NCI-H2171 (cell line): ENCODE results near the gene ADGRA1.
"Not testable (repeated sequence)": the region's sequence is repeated elsewhere in the genome, so short reads cannot be mapped to it uniquely, and the experiment has no call there.

Experiments
- DNase-seq: peaks from one replicate; lab custom pipeline; 2025; lab: John Stamatoyannopoulos, UW

The ADGRA1 gene, protein sequence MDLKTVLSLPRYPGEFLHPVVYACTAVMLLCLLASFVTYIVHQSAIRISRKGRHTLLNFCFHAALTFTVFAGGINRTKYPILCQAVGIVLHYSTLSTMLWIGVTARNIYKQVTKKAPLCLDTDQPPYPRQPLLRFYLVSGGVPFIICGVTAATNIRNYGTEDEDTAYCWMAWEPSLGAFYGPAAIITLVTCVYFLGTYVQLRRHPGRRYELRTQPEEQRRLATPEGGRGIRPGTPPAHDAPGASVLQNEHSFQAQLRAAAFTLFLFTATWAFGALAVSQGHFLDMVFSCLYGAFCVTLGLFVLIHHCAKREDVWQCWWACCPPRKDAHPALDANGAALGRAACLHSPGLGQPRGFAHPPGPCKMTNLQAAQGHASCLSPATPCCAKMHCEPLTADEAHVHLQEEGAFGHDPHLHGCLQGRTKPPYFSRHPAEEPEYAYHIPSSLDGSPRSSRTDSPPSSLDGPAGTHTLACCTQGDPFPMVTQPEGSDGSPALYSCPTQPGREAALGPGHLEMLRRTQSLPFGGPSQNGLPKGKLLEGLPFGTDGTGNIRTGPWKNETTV

DNA sequence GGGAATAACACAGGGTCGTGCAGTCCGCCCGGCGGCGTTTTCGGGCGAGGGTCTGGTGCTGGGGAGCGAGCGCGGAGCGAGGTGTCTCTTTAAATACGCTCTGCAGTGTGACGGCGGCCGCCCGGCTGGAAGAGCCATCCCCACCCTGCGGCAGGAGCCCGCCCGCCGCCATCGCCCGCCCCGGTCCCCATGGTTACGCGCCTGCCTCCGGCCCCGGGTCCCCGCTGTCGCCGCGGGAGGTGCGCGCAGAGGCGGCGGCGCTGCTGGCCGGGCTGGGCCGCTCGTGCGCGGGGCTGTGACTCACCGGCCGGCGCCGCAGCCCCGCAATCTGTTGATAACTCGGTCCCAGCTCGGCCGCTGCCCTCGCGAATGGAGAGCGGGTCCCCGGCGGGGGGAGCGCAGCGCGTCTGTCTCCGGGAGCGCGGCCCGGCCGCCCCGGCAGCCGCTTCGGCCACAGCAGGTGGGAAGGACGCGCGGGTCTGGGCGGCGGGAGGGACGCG, at the start of gene ADGRA1:
Gene ADGRA1, plus strand, starts transcription at position 246 of the 500 bp plus-strand sequence. CDS start 986 bp downstream, outside the sequence.
- no peak for DNase-seq

DNA sequence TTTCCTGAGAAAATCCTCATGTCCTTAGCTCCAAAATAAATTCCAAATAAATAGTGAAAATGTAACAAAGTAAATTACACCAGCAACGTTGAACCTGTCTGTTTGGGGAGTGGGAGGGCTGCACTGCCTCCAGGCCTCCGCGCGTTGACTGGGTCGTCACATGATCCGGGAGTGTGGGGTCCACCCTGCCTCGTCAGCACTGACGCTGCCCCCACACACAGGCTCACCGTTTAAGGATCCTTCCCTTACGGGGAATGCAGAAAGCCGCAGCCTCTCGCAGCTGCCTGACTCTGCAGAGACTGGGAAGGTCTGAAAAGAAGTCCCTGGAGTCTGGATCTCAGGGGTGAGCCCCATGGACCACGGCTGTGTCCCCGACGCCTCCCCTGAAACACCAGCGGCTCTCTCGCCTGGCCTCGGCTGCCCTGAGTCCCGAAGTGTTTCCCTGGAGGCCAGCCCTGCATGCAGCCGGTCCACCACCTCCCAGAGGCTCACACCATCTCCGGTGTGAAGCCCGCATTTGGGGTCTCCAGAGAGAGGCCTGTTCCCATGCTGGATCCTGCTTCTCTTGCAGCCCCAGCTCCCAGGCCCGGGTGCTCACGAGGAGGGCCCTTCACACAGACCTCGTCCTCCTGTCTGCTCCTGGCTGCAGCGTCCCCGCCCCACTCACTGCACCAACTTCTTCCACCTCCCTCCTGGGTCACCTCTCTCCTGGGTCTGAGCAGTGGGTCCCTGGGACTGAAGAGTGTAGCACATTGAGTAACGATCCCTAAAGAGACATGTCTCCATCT, 49.5 kb upstream of the ADGRA1 start:
- no peak for DNase-seq

DNA sequence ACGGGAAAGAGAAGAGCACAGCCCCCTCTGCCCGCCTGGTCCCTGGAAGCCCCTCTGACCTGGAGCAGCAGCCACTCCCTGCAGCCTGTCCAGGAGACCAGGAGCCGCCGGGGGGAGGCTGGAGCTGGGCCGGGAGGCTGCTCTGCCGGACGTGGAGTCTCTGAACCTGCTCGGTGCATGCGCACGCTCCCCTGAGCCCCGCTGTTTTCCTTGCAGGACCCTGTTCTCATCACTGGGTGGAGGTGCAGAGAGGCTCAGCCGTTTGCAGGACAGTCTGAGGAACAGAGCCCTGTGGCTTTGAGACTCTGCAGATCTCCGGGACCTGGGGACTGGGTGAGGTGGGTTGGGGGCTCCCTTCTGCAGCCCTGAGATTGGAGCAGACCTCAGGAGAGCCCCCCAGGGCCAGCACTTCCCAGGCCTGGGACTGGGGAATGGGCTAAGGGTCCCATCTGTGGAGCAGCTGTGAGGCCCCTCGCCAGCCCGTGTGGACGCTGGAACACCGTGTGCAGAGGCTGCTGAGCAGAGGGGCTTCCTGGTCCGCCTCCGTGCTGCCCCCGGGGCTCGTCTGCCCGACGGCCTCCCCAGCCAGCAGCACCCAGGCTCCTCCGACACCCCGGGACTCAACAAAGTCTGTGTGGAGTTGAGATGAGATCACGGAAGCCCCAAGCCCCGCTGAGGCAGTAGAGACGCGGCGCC, 48.5 kb upstream of the ADGRA1 start:
- DNase-seq = no peak

DNA sequence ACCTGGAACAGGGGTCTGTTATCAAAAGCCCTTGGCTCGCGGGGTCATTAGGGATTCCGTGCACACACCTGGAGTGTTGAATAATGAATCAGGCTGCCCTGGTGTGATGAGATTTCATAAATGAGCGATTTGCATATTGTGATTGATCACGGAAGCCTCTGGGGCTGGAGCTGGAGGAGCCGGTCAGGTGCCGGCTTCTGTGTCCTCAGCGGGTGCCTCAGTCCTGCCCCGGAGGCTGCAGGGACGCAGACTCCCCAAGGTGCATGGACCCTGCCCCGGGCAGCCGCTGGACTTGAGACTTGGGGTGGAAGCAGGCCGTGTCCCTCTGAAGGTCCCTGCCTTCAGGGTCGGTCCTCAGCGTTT, 47.9 kb upstream of the ADGRA1 start:
- DNase-seq = no peak

DNA sequence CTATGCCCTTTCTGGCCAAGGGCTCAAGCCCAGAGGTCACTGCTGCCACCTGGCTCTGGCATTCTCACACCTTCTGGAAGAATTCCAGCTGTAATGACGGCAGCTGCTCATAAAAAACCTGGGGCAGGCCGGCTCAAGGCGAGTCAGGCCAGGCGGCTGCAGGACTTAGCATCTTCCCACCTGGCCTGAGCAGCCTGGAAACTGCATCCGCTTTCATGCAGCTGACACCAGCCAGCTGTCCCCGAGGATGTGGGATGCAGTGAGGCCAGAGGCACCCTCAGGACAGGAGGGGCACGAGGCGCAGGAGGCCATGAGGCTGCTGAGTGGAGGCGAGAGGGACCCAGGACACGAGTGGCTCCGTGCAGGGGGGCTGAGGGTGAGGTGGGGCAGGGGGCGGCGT, 47.5 kb upstream of the ADGRA1 start:
- DNase-seq = no peak

DNA sequence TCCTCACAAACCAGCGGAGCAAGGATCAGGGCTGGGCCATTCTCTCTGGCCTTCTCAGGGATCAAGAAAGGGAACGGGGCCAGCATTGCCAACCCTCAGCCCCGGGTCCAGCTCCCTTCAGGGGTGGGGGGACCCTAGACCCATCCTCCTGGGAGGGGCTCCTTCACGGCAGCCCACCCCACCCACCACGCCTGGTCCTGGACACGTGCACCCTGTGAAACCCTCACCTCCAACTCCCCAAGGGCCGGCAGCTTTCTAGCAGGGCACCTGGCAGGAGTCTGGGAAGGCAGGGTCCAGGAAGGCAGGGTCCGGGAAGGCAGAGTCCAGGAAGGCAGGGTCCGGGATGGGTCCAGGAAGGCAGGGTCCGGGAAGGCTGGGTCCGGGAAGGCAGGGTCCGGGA, 46.6 kb upstream of the ADGRA1 start:
- DNase-seq = no peak

DNA sequence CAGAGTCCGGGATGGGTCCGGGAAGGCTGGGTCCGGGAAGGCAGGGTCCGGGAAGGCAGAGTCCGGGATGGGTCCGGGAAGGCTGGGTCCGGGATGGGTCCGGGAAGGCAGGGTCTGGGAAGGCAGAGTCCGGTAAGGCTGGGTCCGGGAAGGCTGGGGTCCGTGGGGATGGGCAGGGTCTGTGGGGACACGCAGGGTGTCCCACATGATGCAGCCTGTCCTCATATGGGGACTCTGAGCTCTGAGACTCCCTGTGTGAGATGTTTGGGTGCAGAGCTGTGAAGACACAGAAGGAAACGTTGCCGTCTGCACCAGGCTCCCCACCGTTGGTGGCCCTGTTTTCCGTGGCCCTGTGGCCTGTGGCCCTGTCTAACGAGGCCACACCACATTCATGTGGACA, 45.7 kb upstream of the ADGRA1 start:
- no peak for DNase-seq

DNA sequence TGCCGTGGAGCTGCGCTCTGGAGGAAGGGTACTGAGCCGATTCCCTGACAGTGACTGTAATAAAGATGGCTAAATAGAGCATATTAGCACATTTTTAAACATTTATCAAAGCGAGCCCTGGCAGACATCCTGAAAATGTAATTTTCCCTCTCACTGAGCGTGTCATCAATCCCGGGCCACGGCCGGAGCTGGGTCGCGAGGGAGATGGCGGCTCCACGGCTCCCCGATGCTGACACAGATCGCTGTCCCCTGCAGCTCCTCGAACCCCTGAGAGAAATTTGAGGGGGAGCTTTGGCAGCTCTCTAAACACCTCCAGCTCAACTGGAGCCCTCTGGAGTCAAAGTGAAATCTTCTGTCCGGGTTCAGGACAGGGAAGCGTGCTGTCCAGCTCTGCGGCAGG, 44.9 kb upstream of the ADGRA1 start:
- DNase-seq = no peak

DNA sequence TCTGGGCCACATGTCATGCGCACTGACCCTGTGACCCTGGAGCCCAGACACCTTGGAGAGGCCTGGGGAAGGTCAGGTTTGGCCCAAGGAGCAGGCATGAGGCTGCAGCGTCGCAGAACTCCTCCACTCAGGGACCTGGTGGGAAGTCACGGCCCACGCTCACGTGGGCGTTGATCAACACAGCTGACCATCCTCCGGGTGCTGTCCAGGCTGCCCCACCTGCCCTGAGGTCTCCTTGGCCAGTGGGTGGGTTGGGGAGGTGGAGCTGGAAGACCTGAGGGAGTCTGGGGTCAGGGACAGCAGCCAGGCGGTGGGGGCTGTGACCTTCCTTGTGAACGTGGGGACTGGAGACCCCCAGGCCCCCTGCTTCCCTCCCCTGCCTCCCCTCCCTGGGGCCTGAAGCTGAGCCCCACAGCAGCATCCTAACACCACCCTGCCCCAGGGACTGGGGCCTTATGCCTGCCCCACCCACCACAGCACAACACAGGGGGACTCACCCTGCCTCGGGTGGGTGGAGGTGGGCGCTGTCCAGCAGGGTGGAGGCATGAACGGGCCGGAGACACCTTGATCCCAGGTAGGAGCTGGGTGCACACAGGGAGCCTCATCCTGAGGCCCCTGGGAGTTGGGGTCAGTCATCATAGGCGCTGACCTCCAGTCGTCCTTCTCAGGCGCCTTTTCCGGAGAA, 44.0 kb upstream of the ADGRA1 start:
- DNase-seq = no peak

DNA sequence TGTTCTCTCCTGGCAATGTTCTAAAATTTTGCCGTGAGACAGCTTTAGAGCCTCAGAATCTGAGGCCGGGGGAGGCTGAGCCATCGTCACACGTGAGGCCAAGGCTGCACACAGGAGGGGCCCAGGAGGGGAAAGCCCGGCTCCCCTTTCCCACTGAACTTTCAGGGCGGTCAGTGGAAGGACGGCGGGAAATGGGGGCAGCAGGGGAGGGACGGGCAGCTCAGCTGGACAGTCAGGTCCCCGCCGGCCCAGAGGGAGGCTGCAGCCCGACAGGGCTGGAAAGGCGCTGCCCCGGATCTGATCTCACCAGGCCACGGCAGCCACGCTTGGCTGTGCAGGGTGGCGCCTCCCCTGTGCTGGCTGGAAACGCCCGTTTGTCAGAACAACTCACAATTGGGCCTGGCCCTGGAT, 43.3 kb upstream of the ADGRA1 start:
- no peak for DNase-seq

DNA sequence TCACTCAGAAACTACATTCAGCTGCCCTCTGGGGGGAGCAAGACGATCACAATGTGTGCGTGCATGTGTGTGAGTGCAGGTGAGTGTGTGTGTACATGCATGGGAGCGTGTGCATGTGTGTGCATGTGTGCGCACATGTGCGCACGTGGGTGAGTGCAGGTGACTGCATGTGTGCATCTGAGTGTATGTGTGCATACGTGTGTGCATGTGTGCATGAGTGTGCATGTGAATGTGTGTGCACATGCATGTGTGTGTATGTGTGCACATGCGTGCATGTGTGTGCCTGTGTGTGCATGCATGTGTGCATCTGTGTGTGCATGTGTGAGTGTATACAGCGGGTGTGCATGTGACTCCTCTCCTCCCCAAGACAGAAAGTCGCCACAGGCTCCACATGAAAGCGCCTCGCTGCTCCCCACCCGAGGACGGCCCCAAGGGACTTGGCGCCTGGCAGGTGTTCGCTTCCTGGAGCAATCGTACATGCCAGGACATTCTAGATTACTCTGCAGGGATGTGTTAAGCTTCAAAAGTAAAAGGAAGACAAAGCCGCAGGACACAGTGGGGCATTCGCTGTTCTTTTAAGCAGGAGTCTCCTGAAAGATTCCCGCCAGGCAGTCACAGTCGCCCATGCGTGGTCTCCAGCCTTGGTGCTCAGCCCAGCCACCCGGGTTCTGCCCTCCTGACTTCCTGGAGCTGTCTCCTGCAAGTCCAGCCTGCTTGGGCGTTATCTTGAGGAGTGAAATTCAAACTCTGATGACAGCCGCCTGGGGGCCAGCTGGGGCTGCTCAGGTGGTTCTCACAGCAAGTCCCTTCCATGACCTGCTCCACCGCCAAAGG, 42.0 kb upstream of the ADGRA1 start:
- no peak for DNase-seq

DNA sequence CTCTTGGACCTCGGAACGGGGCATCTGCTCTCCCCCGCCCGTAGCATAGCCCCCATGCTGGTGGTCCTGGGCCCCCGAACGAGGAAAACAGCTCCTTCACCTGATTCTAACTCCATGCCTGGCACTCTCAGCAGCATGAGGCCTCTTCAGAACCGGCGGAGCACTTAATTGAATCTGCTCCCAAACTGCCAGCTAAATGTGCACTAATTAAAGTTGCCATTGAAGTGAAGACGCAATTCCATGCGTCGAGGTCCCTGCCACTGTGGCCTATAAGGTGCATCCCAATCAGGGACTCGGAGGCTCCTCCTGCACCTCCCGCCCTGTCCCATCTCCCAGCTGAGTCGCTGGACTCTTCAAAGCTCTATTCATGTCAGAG, 41.3 kb upstream of the ADGRA1 start:
- no peak for DNase-seq

DNA sequence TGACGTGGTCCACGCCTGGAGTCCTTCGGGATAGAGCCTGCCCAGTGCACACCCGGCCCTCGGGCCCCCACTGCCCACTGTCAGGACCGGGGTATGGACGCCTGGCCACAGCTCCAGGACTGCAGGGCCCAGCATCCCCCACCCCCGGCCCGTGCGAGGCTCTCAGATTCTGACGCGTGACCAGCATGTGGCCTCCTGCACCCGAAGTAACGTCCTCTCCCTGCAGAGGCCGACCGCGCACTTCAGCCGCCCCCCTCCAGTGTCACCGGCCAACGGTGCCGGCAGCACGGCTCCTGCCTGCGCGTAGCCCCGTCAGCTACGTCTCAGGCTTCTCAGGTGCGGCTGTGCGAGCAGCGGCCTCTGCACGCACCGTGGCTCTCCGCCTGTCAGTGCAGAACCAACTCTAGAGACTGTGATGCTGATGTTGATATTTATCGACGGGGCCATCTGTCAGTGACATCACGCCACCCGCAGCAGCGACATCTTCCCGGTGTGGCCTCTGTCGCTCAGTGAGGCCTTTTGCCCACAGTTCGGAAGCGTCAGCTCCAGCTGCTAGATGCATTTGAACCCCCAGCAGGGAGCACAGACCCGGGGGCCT, 40.1 kb upstream of the ADGRA1 start:
- no peak for DNase-seq

DNA sequence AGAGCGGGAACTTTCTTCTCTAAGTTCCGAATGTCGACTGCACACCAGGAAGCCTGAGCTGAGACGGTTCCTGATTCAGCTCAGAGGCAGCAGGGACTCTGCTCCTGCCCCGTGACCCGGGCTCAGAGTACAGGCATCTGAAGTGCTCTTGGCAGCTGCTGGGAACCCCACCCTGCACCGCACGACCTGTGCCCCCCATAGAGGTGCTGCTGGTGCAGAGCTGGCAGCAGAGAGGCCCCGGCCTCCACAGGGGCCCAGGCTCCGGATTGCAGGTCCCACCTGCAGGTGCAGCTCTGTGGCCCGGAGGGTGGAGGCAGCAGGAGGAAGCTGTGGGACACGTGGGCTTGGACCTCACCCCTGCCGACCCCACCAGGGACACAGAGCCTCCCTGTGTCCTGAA, 39.5 kb upstream of the ADGRA1 start:
- DNase-seq = no peak

DNA sequence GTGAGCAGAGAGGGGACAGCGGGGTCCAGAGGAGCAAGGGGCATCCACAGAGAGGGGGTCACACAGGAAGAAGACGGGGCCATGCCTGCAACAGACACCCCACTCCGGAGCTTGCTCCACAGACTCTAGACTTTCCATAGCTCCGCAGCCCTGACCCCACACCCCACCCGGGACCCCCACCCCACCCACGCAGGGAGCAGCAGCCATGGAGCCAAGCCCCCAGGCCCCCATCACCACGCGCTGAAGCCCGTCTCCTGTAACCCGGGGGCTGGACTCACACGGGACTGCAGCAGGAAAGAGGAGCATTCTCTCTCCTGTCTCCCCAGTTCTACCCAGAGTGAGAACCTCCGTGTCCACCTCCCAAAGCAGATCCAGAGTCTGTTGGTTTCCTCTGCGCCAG, 38.8 kb upstream of the ADGRA1 start:
- no peak for DNase-seq

DNA sequence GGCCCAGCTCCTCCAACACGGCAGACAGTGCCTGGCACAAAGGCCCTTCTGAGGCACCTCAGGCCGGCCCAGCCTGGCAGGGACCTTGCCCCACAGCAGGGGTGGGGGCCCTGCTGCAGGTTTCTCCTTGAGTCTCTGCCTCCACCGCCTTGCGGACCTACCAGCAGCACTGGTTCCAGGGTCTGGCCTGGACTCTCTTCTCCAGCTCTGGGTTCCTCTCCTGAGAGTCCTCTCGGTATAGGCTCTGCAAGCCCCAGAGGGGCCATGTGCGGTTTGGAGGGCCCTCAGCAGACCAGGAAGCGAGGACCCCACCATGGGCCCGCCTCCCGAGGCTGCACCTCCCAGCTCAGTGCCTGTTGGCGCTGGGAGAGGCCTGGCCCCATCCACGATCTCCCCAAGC, 38.1 kb upstream of the ADGRA1 start:
- no peak for DNase-seq

DNA sequence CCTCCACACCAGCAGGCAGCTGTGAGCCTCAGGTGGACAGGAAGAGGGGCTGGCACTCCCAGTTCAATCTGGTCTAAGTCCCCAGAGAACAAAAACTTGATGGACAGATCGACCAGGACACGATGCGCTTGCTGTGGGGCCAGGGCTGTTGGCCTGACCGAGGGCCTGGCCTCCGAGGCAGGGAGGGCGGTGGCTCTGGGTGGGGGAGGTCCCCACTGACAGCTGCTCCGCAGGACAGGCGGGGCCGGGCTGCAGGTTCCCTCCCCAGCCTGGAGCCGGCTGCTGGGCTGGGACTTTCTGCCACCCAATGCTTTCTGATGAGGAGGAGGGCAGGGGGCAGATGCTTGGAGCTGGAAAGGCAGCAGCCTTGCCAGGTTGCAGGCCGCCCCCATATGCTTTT, 37.4 kb upstream of the ADGRA1 start:
- DNase-seq = no peak

DNA sequence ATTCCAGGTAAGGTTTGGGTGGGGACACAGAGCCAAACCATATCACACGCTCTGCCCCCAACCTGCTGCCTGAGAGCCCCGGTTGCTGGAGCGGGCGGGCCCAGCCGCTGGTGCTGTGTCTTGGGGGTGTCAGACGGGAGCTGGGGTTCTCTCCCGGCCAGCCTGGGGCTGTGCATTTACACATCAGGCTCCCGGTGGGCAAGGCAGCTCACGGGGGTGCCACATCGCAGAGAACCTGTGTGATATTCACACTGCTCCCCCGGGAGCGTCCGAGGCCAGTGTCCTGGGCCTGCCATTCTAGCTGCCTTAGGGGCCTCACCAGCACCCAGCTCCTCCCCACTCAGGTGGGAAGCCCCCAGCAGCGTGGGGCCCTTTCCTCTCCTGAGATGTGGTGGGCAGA, 35.6 kb upstream of the ADGRA1 start:
- DNase-seq = no peak

DNA sequence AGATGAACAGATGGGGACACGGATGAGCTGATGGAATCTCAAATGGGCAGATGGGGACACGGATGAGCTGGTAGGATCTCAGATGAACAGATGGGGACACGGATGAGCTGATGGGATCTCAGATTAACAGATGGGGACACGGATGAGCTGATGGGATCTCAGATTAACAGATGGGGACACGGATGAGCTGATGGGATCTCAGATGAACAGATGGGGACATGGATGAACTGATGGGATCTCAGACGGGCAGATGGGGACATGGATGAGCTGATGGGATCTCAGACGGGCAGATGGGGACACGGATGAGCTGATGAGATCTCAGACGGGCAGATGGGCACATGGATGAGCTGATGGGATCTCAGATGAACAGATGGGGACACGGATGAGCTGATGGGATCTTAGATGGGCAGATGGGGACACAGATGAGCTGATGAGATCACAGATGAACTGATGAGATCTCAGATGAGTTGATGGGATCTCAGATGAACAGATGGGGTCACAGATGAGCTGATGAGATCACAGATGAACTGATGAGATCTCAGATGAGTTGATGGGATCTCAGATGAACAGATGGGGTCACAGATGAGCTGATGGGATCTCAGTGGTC, 34.1 kb upstream of the ADGRA1 start:
- DNase-seq = not testable (repeated sequence)

DNA sequence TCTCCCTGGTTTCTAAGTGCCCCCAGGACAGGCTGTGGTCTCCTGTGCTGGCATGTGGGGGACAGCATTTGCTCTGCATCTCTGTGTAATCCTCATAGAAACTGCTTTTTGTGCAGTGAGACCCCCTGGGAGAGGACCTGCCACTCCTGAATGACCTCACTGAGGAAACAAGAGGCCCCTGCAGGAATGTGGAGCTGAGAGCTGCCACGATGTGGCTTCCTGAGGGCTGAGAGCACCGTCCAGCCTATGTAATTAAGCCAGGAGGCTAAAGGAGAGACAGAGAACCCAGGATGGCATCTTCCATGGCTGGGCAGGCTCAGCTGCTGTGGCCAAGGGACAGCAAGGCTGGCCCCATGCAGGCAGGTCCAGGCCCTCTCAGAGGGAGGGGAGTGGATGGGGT, 32.3 kb upstream of the ADGRA1 start:
- no peak for DNase-seq
